HG03066 (cell line): ENCODE results near the gene CCDC9.
"Not testable (repeated sequence)": the region's sequence is repeated elsewhere in the genome, so short reads cannot be mapped to it uniquely, and the experiment has no call there.

ENCODE experiments used
- ATAC-seq: cut with Tn5 transposase; IDR thresholded peaks from one replicate; pipeline ENCODE4 v1.9.1; 2021; ENCODE audit warnings: low read depth; ENCODE audit not compliant: unreplicated experiment

Gene CCDC9

GRCh38 chr19:47258895-47259555, 2.7 kb downstream of the CCDC9 start:
- ATAC-seq: no peak

DNA sequence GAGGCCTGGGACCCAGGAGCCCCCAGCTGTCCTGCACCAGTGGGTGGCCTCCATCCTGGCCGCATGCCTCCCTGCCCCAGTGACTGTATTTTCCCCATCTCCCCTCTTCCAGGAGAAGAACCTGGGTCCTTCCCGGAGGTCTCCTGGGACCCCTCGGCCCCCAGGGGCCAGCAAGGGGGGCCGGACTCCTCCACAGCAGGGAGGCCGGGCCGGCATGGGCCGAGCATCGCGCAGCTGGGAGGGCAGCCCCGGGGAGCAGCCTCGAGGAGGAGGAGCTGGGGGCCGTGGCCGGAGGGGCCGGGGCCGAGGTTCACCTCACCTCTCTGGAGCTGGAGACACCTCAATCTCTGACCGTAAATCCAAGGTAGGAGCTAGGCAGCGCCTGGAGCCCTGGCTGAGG, 4.2 kb downstream of the CCDC9 start:
- ATAC-seq: no peak

DNA sequence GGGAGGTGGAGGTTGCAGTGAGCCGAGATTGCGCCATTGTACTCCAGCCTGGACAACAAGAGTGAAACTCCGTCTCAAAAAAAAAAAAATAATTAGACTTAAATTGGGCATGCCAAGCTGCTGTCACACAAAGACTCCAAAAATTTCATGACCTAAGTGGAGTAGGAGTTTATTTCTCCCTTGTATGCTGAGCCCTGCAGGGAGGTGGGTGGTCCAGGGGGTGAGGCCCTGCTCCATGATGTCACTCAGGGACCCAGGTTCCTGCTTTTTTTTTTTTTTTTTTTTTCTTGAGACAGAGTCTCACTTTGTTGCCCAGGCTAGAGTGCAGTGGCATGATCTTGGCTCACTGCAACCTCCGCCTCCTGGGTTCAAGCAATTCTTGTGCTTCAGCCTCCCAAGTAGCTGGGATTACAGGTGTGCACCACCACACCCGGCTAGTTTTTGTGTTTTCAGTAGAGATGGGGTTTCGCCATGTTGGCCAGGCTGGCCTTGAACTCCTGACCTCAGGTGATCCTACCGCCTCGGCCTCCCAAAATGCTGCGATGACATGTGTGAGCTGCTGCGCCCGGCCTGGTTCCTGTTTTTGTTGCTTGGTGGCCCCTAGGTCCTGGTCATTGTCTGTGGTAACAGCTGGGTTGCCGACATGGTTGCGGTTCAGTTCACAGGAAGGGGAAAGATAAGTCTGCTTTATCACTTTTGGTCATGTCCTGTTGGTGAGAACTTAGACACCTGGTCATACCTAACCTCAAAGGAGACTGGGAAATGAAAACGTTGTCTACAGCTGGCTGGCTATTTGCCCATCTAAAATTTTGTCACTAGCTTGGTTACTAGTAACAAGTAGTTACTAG, 5.8 kb downstream of the CCDC9 start:
- peak; percentile 77 for ATAC-seq

DNA sequence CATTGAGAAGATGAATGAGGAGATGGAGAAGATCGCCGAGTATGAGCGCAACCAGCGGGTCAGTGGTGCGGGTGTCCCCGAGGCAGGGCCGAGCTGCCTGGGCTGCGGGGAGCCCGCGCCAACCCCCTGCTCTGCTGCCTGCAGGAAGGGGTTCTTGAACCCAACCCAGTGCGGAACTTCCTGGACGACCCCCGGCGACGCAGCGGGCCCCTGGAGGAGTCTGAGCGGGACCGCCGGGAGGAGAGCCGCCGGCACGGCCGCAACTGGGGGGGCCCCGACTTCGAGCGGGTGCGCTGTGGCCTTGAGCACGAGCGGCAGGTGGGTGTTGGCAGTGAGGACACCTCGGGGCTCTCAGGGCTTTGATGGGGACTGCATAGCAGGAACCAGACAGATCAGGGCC, 8.3 kb downstream of the CCDC9 start:
- no peak for ATAC-seq

GRCh38 chr19:47266401-47266941, 10.1 kb downstream of the CCDC9 start:
- ATAC-seq: no peak

GRCh38 chr19:47267350-47267759, 11.0 kb downstream of the CCDC9 start:
- no peak for ATAC-seq

- ATAC-seq: no peak
Measured at GRCh38 chr19:47268028-47268427, 11.7 kb downstream of the CCDC9 start.

- ATAC-seq: no peak
Measured at GRCh38 chr19:47269596-47269995, 13.3 kb downstream of the CCDC9 start.

DNA sequence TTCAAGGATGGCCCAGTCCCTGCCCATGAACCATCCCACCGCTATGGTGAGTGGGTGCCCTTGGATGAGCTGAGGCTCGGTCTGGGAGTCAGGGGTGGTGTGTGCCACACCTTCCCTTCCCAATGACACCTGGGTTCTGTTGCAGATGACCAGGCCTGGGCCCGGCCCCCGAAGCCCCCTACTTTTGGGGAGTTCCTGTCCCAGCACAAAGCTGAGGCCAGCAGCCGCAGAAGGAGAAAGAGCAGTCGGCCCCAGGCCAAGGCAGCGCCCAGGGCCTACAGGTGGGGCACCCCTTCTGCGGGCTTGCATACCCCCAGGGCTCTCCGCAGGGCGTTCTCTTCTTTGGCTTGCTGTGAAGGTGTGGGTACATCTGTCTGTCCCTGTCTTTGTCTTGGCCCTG, 14.1 kb downstream of the CCDC9 start:
- no peak for ATAC-seq

- ATAC-seq: no peak
Measured at GRCh38 chr19:47271949-47272348, 15.6 kb downstream of the CCDC9 start.

GRCh38 chr19:47272448-47273312, 16.4 kb downstream of the CCDC9 start:
- no peak for ATAC-seq

GRCh38 chr19:47273313-47274070, 17.2 kb downstream of the CCDC9 start:
- ATAC-seq: peak; percentile 59

GRCh38 chr19:47274071-47274890, 18.0 kb downstream of the CCDC9 start, which contains the start of gene INAFM1:
TSS of gene INAFM1 (plus strand) at chr19:47274885. CDS start at chr19:47274920, 35 bp downstream.
- peak; percentile 54 for ATAC-seq

DNA sequence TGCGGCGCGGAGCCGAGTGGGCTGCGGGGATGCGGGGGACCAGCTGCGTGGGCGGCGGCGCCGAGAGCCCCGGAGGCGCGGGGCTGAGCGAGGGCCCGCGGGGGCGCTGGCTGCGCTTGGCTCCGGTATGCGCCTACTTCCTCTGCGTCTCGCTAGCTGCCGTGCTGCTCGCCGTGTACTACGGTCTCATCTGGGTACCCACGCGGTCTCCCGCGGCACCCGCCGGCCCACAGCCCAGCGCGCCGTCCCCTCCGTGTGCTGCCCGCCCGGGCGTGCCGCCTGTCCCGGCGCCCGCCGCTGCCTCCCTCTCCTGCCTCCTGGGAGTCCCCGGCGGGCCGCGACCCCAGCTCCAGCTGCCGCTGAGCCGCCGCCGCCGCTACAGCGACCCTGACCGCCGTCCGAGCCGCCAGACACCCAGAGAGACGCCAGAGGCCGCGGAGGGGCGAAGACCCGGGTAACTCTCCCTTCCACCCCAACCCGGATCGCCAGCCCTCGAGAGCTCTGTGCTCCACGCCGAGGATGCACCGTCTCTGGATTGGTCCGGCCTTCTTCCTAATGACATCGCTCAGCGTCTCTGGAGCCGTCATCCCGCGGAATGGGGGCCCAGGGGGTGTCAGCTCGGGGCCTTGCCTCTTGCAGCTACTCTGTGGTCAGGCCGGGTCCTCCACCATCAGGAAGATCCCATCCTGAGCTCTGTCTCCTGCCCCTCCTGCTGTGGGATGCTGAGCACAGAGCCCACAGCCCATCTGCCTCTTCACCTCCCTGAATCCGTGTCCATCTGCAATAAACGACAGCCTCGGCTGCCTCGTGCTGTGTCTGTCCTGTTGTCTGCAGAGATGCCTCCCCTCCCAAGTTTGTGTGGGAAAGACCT, 18.8 kb downstream of the CCDC9 start:
- ATAC-seq: peak; percentile 5

DNA sequence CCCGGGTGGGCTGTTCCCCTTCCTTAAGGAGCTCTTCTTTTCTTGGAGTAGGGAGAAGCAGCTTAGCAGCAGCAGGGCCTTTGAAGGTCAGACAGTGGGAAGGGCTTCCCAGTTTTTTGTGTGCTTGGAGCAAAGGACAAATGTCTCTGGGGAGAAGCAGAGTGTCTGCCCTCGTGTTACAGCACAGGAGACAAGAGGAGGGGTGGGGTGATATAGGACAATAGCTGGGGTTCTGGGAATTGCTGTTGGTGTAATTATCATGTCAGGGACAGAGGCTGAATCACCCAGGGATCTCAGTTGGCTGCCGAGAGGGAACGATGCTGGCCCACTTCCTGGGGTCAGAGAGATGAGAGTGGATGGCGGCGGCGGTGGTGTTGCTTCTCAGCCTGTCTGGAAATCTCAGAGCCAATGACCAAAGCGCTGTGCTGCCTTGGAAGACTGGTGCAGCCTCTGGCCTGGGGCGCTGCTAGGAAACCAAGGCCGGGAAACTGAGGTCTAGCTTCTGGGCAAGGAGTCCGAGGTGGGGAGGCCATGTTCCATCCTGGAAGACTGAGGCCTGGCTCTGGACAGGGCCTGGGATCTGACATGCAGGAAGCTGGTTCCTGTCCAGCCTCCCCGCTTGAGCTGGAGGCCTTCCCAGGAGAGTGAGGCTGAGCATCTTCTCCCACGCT, 19.6 kb downstream of the CCDC9 start:
- no peak for ATAC-seq

DNA sequence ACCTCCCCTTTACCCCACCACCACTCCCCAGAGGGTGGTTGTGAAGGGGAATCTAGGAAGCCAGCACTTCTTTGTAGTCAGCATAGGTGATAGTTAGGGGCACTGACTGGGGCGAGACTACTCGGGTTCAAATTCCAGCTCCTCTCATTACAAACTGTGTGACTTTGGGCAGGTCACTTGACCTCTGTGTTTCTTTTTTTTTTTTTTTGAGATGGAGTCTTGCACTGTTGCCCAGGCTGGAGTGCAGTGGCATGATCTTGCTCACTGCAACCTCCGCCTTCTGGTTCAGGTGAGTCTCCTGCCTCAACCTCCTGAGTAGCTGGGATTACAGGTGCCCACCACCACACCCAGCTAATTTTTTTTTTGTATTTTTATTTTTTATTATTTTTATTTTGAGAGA, 20.2 kb downstream of the CCDC9 start:
- not testable (repeated sequence) for ATAC-seq

GRCh38 chr19:47280183-47280797, 24.0 kb downstream of the CCDC9 start:
- ATAC-seq: no peak
